Smooth muscle cell (in vitro differentiated cells): ENCODE data around the gene EEF2. TPM values are rescaled to one million over a fixed set of nuclear protein-coding genes. Genes with fewer than 3 reads are reported as not detected.

Experiments
- DNase-seq: peaks from one replicate; lab custom pipeline; 2025; ENCODE audit not compliant: unreplicated experiment; lab: John Stamatoyannopoulos, UW
- H2AFZ ChIP-seq: fragments of 200-600 bp; sonication (generic); 2 replicates; pipeline ENCODE4 v1.6.0; 2016; ENCODE audit warnings: antibody characterized with exemption, low read depth, mild to moderate bottlenecking
- H3F3A ChIP-seq: fragments of 200-600 bp; sonication (generic); 2 replicates; pipeline ENCODE4 v1.6.0; 2017; ENCODE audit warnings: antibody characterized with exemption, low read depth
- H3K27ac ChIP-seq: fragments of 200-600 bp; sonication (generic); 2 replicates; pipeline ENCODE4 v1.5.1; 2016; ENCODE audit warnings: low read depth, mild to moderate bottlenecking
- H3K27me3 ChIP-seq: fragments of 200-600 bp; sonication (generic); 2 replicates; pipeline ENCODE4 v1.6.1; 2016; ENCODE audit warnings: low read depth, mild to moderate bottlenecking
- H3K36me3 ChIP-seq: fragments of 200-600 bp; sonication (generic); 2 replicates; pipeline ENCODE4 v1.5.1; 2016; ENCODE audit warnings: low read depth
- H3K4me1 ChIP-seq: fragments of 200-600 bp; sonication (generic); 2 replicates; pipeline ENCODE4 v1.5.1; 2016; ENCODE audit warnings: low read depth
- H3K4me2 ChIP-seq: fragments of 200-600 bp; sonication (generic); 2 replicates; pipeline ENCODE4 v1.6.0; 2016; ENCODE audit warnings: mild to moderate bottlenecking
- H3K4me3 ChIP-seq: fragments of 200-600 bp; sonication (generic); 2 replicates; pipeline ENCODE4 v1.5.1; 2016; ENCODE audit warnings: mild to moderate bottlenecking
- H3K79me2 ChIP-seq: fragments of 200-600 bp; sonication (generic); 2 replicates; pipeline ENCODE4 v1.6.0; 2016; ENCODE audit warnings: low read depth, mild to moderate bottlenecking
- H3K9ac ChIP-seq: fragments of 200-600 bp; sonication (generic); 2 replicates; pipeline ENCODE4 v1.6.0; 2016; ENCODE audit warnings: low read depth
- H3K9me3 ChIP-seq: fragments of 200-600 bp; sonication (generic); replicated peaks from 2 replicates; pipeline ENCODE4 v1.5.1; 2016; ENCODE audit warnings: low read depth
- H4K20me1 ChIP-seq: fragments of 200-600 bp; sonication (generic); 2 replicates; pipeline ENCODE4 v1.6.0; 2016; ENCODE audit warnings: low read depth
- CTCF ChIP-seq: fragments of 200-600 bp; sonication (generic); IDR thresholded peaks from 2 replicates; pipeline ENCODE4 v1.5.1; 2017; ENCODE audit warnings: borderline replicate concordance, mild to moderate bottlenecking, antibody characterized with exemption; ENCODE audit not compliant: insufficient read depth, poor library complexity, severe bottlenecking
- WGBS: methylation state at CpG from one replicate; pipeline ENCODE4 v1.1.7; 2016; ENCODE audit warnings: low lambda C conversion rate; 5-methylcytosine and 5-hydroxymethylcytosine counted together
- polyA plus RNA-seq: library from polyadenylated mRNA; unstranded; fragments of >200 nt; fragmentation: Nextera tagmentation; extraction: Ambion mirVana; gene quantifications from 2 replicates; pipeline ENCODE4 v1.2.1, GENCODE V29; 2016
- total RNA-seq: library from RNA; depleted of rRNA; stranded (reverse); fragments of >200 nt; gene quantifications from 2 replicates; pipeline ENCODE4 v1.2.3, GENCODE V29; 2014

EEF2 gene
- total and polyA plus RNA-seq, 2 experiments from 2014 or later = 365 to 903 TPM

DNA sequence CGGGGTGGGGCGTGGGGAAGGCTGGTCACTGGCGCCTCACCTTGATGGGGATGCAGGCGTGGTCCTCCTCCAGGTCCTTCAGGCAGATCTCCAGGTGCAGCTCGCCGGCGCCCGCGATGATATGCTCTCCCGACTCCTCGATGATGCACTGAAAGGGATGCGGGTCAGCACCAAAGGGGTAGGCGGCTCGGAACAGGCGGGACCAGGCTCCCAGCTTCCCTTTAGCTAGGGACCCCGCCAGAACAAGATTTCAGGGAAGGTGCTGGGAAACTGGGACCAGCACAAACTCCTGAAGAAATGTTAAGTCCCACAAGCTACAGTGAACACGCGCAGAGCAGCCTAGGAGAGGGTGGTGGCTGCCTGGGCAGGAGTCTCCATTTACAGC, 6.0 kb downstream of the EEF2 start:
- peaks cover 10% of the 10 kb centered on the region for H3K36me3 ChIP-seq
- no peak overlapping the region for H3K9ac ChIP-seq
- H3K79me2 ChIP-seq = peaks cover 92% of the 10 kb centered on the region
- peaks cover 79% of the 10 kb centered on the region for H3F3A ChIP-seq
- peak overlapping the region; percentile 19 for H3K27ac ChIP-seq
- H3K9me3 ChIP-seq = no peaks in the 10 kb centered on the region
- no peak for DNase-seq
- H3K27me3 ChIP-seq = no peaks in the 10 kb centered on the region
- H3K4me2 ChIP-seq = no peak overlapping the region
- peaks cover 95% of the 10 kb centered on the region for H4K20me1 ChIP-seq
- no peak overlapping the region for H2AFZ ChIP-seq
- WGBS = 97% methylated on average over 18 of the region's 18 CpGs
- no peak for TF ChIP-seq CTCF
- H3K4me1 ChIP-seq = peaks cover 15% of the 10 kb centered on the region
- no peak overlapping the region for H3K4me3 ChIP-seq

DNA sequence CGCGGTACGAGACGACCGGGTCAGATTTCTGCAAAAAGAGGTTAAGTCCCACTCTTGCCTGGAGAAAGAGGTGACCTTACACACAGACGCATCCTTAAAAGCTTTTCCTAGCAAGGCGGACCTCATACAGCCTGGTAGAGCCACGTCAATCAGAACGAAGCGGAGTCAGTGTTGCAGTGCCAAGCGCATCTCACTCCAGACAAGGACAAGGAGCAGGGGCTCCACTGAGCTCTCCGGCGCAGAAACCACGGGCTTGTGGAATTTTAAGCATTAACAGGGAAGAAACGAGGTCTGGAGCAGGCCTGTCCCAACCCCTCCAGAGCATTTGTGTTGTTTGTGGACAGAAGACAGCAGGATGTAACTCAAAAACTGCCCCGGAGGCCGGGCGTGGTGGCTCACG, 7.1 kb downstream of the EEF2 start:
- DNase-seq = no peak
- peaks cover 3% of the 10 kb centered on the region for H3K4me1 ChIP-seq
- H3K9me3 ChIP-seq = no peaks in the 10 kb centered on the region
- H3K27ac ChIP-seq = no peak overlapping the region
- no peak overlapping the region for H3K4me3 ChIP-seq
- peaks cover 10% of the 10 kb centered on the region for H3K36me3 ChIP-seq
- H3K4me2 ChIP-seq = no peak overlapping the region
- H3K9ac ChIP-seq = no peak overlapping the region
- peaks cover 81% of the 10 kb centered on the region for H3K79me2 ChIP-seq
- H2AFZ ChIP-seq = no peak overlapping the region
- 96% methylated on average over 19 of the region's 19 CpGs for WGBS
- H3F3A ChIP-seq = peaks cover 72% of the 10 kb centered on the region
- H3K27me3 ChIP-seq = no peaks in the 10 kb centered on the region
- peaks cover 84% of the 10 kb centered on the region for H4K20me1 ChIP-seq
- no peak for TF ChIP-seq CTCF

- Histone ChIP-seq H3K27me3 (no peaks in the 10 kb centered on the region), H3K9me3 (no peaks in the 10 kb centered on the region), H3K27ac (peak overlapping the region; percentile 15), H3K4me1 (no peaks in the 10 kb centered on the region), H3K9ac (no peak overlapping the region), H3K4me3 (no peak overlapping the region), H3K4me2 (no peak overlapping the region), H3K36me3 (peaks cover 10% of the 10 kb centered on the region), H2AFZ (no peak overlapping the region), H3K79me2 (peaks cover 74% of the 10 kb centered on the region), H3F3A (peaks cover 69% of the 10 kb centered on the region), H4K20me1 (peaks cover 81% of the 10 kb centered on the region)
- no peak for TF ChIP-seq CTCF
- WGBS = 98% methylated on average over 58 of the region's 59 CpGs
- DNase-seq = no peak
Observed at GRCh38 chr19:3977242-3978143, 7.8 kb downstream of the EEF2 start.
